ENCODE data around the gene DAG1. TPM values are rescaled to one million over a fixed set of nuclear protein-coding genes. Genes with fewer than 3 reads are reported as not detected.
A peak's percentile ranks its signal among the peaks of the same experiment; 100 is the strongest.

Gene DAG1
- total RNA-seq, 4 donors from 2014 or later = 53.7 to 90.1 (median 55.7) TPM

DNA sequence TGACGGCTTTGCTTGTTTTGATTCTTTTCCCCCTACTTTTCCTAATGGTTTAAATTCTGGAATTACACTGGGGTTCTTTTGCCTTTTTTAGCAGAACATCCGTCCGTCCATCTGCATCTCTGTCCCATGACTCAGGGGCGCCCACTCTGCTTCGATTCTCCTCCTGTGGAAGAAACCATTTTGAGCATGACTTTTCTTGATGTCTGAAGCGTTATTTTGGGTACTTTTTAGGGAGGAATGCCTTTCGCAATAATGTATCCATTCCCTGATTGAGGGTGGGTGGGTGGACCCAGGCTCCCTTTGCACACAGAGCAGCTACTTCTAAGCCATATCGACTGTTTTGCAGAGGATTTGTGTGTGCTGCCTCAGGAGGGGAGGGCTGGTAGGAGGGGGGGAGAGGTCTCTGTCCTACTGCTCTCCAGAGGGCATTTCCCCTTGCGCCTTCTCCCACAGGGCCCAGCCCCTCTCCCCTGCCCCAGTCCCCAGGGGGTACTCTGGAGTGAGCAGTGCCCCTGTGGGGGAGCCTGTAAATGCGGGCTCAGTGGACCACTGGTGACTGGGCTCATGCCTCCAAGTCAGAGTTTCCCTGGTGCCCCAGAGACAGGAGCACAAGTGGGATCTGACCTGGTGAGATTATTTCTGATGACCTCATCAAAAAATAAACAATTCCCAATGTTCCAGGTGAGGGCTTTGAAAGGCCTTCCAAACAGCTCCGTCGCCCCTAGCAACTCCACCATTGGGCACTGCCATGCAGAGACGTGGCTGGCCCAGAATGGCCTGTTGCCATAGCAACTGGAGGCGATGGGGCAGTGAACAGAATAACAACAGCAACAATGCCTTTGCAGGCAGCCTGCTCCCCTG lies 64.7 kb downstream of the DAG1 start:
- Histone ChIP-seq H3K27me3 (no peaks in the 10 kb centered on the region), H3K4me3 (no peak overlapping the region), H3K4me1 (peaks cover 0 to 9% (median 2%) of the 10 kb centered on the region in 4 donors), H3K36me3 (peaks cover 0 to 23% (median 8%) of the 10 kb centered on the region in 4 donors), H3K27ac (peak overlapping the region; percentile 20 to 56 (median 34)), H3K9me3 (no peaks in the 10 kb centered on the region)
- in situ Hi-C loops (cut with MboI; ENCODE audit: low pct_ligation_motif_present in 1 of 4, low pct_unique_long_range_greater_than_20kb in 1 of 4, low sequenced_read_pairs in 3 of 4) (loop anchor here in 2 of 4 donors (5.0 to 10.0 kb wide), 2 partner anchors 137 to 140 kb away; partner anchors contain the start of gene APEH (in 2 of the 2)), intact Hi-C loops (cut with DNase I; ENCODE audit: low total_unique reads) (no loop called here)
- 67 to 80% methylated on average over 4 to 13 of the region's 14 CpGs for WGBS, 2 donors (ENCODE audit: low coverage in 1 of 2)
- DNase-seq = no peak
- no peak for TF ChIP-seq EP300 (IDR thresholded peaks at IDR 0.05; ENCODE audit: low read depth)
- TF ChIP-seq, protein P1, sequence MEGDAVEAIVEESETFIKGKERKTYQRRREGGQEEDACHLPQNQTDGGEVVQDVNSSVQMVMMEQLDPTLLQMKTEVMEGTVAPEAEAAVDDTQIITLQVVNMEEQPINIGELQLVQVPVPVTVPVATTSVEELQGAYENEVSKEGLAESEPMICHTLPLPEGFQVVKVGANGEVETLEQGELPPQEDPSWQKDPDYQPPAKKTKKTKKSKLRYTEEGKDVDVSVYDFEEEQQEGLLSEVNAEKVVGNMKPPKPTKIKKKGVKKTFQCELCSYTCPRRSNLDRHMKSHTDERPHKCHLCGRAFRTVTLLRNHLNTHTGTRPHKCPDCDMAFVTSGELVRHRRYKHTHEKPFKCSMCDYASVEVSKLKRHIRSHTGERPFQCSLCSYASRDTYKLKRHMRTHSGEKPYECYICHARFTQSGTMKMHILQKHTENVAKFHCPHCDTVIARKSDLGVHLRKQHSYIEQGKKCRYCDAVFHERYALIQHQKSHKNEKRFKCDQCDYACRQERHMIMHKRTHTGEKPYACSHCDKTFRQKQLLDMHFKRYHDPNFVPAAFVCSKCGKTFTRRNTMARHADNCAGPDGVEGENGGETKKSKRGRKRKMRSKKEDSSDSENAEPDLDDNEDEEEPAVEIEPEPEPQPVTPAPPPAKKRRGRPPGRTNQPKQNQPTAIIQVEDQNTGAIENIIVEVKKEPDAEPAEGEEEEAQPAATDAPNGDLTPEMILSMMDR (IDR thresholded peaks at IDR 0.05) = no peak
- TF ChIP-seq POLR2AphosphoS5 (IDR thresholded peaks at IDR 0.05) = no peak
- no peak for TF ChIP-seq POLR2A (IDR thresholded peaks at IDR 0.05)

DNA sequence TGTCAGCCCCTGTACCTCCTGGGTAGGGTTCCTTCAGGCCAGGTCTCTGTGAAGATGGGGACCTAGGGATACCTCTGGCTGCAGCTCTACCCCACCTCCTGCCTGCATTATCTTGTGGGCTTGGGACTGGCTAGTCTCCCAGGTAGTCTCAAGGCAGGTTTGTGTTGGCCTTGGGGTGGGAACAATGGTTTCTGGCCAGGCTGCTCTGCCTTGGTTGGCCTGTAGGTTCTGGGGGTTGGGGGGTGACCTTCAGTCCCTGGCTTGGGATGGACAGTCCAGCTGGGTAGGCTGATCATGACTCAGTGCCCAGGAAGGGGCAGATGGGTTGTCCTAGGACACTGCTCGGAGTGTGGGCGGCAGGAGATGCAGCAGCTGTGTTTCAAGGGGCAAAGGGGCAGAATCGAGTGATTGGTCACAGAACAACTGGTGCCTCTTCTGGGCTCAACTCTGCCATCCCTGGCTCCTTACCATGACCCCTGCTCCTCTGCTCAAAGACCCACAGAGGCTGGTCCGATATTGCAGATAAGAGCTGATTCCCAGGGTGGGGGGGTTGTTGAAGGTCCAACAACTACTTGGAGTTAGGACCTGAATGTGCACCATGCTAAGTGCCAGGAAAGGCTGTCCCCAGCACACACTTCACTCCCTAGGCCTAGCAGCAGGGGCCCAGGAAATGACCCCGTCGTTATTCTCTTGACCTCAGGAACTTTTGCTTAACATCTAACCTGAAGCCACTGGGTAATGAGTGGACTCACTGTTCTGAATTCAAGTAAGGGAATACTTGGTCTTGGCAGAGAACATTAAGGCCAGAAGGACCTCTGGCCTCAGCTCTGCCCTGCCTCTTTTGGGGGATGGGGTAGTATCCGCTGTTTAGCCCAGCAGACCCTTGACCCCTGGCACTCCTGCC lies 66.2 kb downstream of the DAG1 start:
- intact Hi-C loops (cut with DNase I; ENCODE audit: low total_unique reads) (no loop called here), in situ Hi-C loops (cut with MboI; ENCODE audit: low pct_ligation_motif_present in 1 of 4, low pct_unique_long_range_greater_than_20kb in 1 of 4, low sequenced_read_pairs in 3 of 4) (loop anchor here in 2 of 4 donors (5.0 to 10.0 kb wide), 2 partner anchors 136 to 139 kb away; partner anchors contain the start of gene APEH (in 2 of the 2))
- TF ChIP-seq POLR2A (IDR thresholded peaks at IDR 0.05) (no peak), POLR2AphosphoS5 (IDR thresholded peaks at IDR 0.05) (no peak), EP300 (IDR thresholded peaks at IDR 0.05; ENCODE audit: low read depth) (no peak)
- TF ChIP-seq, protein P1 (IDR thresholded peaks at IDR 0.05) = no peak
- H3K36me3 ChIP-seq = peaks cover 0 to 17% (median 6%) of the 10 kb centered on the region in 4 donors
- H3K4me1 ChIP-seq = peaks cover 0 to 16% (median 9%) of the 10 kb centered on the region in 4 donors
- DNase-seq = no peak
- WGBS, 2 donors (ENCODE audit: low coverage in 1 of 2) = 77% methylated on average over 7 of the region's 7 CpGs; no CpG with 5 or more reads in 1 of the 2 donors
- no peaks in the 10 kb centered on the region for H3K27me3 ChIP-seq
- H3K27ac ChIP-seq = no peak overlapping the region
- H3K9me3 ChIP-seq = no peaks in the 10 kb centered on the region
- no peak overlapping the region for H3K4me3 ChIP-seq

DNA sequence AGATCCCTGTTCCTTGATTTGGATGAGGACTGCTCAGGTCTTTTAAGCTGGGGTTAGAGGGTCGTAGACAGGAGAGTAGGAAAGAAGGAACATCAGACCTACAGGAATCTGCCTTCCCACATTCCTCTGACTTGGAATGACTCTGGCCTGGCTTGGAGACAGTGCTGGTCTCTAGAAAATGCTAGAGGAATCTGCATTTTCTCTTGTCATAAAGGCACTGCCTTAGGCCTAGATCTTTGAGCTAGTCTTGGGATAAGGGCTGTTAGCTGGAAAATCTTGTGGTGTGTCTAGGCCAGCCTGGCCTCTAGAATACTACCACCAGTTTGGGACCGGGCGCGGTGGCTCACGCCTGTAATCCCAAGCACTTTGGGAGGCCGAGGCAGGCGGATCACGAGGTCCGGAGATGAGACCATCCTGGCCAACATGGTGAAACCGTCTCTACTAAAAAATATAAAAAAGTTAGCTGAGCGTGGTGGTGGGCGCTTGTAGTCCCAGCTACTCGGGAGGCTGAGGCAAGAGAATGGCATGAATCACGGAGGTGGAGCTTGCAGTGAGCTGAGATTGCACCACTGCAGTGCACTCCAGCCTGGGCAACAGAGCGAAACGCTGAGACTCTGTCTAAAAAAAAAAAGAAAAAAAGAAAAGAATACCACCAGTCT lies 66.9 kb downstream of the DAG1 start:
- H3K4me1 ChIP-seq = peaks cover 0 to 16% (median 9%) of the 10 kb centered on the region in 4 donors
- no peaks in the 10 kb centered on the region for H3K9me3 ChIP-seq
- intact Hi-C loops (cut with DNase I; ENCODE audit: low total_unique reads) (no loop called here), in situ Hi-C loops (cut with MboI; ENCODE audit: low pct_ligation_motif_present in 1 of 4, low pct_unique_long_range_greater_than_20kb in 1 of 4, low sequenced_read_pairs in 3 of 4) (loop anchor here in 2 of 4 donors (5.0 to 10.0 kb wide), 2 partner anchors 135 to 138 kb away; partner anchors contain the start of gene APEH (in 2 of the 2))
- 84 to 91% methylated on average over 7 to 16 of the region's 16 CpGs for WGBS, 2 donors (ENCODE audit: low coverage in 1 of 2)
- DNase-seq = no peak
- peaks cover 0 to 12% (median 5%) of the 10 kb centered on the region in 4 donors for H3K36me3 ChIP-seq
- H3K27ac ChIP-seq = no peak overlapping the region
- TF ChIP-seq POLR2AphosphoS5 (IDR thresholded peaks at IDR 0.05) (no peak), POLR2A (IDR thresholded peaks at IDR 0.05) (no peak), EP300 (IDR thresholded peaks at IDR 0.05; ENCODE audit: low read depth) (no peak)
- TF ChIP-seq, protein P1 (IDR thresholded peaks at IDR 0.05) = no peak
- H3K4me3 ChIP-seq = no peak overlapping the region
- H3K27me3 ChIP-seq = no peaks in the 10 kb centered on the region

All from transverse colon (tissue), 4 donors.